ENCODE data around the gene FOXO4.
A peak's percentile ranks its signal among the peaks of the same experiment; 100 is the strongest.

The FOXO4 gene

GRCh38 chrX:71117358-71117757 is 21.7 kb downstream of the FOXO4 start:
- TF ChIP-seq CTCF (IDR thresholded peaks at IDR 0.05; ENCODE audit: low read depth, low read length, missing control alignments), result no peak
- H3K36me3 ChIP-seq (replicated peaks), result peaks cover 4% of the 10 kb centered on the region
- H3K27me3 ChIP-seq (replicated peaks), result no peaks in the 10 kb centered on the region
- H3K4me3 ChIP-seq (ENCODE audit: low read depth, low read length), result no peak overlapping the region
- in situ Hi-C loops (cut with HindIII; ENCODE audit: low pct_ligation_motif_present, low sequenced_read_pairs), result no loop called here
- DNase-seq, result no peak
- no peak overlapping the region for H3K27ac ChIP-seq

DNA sequence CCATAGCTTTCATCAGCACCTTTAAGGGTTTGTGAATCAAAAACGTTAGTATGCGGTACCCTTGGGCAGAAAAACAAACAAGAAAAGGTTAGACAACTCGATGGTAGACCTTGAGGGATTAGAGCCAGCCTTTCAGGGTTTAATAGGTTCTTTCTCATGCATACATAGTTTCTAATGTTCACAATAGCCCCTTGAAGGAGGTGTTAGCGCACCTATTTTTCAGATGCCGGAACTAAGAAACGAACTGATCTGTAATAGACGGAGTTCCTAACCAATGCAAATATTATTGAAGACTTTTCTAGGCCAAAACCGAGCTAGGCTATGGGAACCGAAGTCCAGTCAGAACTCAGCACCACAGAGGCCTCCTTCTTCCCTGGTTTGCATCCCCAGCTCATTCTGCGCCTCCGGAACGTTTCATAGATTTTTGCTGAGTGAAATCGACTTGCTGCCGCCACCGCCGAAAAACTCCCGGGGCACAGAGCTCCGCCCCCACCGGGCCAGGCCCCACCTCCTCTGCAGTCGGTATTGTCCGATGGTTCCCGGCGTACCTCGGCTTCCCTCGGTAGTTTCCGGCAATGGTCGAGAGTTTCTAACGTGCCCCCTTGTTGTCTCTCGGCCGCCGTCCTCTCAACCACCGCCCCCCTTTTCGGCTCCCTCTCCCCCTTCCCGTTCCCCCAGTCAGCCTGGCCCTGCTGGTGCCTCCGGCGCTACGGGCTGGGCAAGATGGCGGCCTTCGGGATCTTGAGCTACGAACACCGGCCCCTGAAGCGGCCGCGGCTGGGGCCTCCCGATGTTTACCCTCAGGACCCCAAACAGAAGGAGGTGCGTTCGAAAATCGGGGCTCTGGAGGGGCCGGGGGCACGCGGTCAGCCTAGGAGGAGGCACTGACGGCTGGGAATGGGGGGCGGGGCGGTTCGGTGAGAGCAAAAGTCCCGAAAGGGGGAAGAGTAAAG is 22.7 kb downstream of the FOXO4 start, which contains the start of gene MED12:
Gene MED12 (plus strand): TSS at position 565 of the 953 bp plus-strand sequence. CDS start 159 bp downstream, at position 724.
- Histone ChIP-seq H3K27me3 (replicated peaks) (no peaks in the 10 kb centered on the region), H3K4me3 (ENCODE audit: low read depth, low read length) (peak within 1 kb of the TSS; percentile 69), H3K36me3 (replicated peaks) (peaks cover 8% of the 10 kb centered on the region), H3K27ac (peak within 1 kb of the TSS; percentile 57)
- no peak for TF ChIP-seq CTCF (IDR thresholded peaks at IDR 0.05; ENCODE audit: low read depth, low read length, missing control alignments)
- DNase-seq, result peak; percentile 54
- in situ Hi-C loops (cut with HindIII; ENCODE audit: low pct_ligation_motif_present, low sequenced_read_pairs), result no loop called here

- no peaks in the 10 kb centered on the region for H3K27me3 ChIP-seq (replicated peaks)
- no peak overlapping the region for H3K27ac ChIP-seq
- peaks cover 11% of the 10 kb centered on the region for H3K36me3 ChIP-seq (replicated peaks)
- DNase-seq, result no peak
- peak overlapping the region; percentile 69 for H3K4me3 ChIP-seq (ENCODE audit: low read depth, low read length)
- no peak for TF ChIP-seq CTCF (IDR thresholded peaks at IDR 0.05; ENCODE audit: low read depth, low read length, missing control alignments)
- in situ Hi-C loops (cut with HindIII; ENCODE audit: low pct_ligation_motif_present, low sequenced_read_pairs), result no loop called here
These were observed 23.4 kb downstream of the FOXO4 start for GRCh38 chrX:71118985-71119535.

- Histone ChIP-seq H3K27ac (no peak overlapping the region), H3K36me3 (replicated peaks) (peaks cover 32% of the 10 kb centered on the region)
- DNase-seq, result no peak
These were observed 32.6 kb downstream of the FOXO4 start for GRCh38 chrX:71128166-71128833.

More at GRCh38 chrX:71128166-71128833, 32.6 kb downstream of the FOXO4 start:
- TF ChIP-seq CTCF (IDR thresholded peaks at IDR 0.05; ENCODE audit: low read depth, low read length, missing control alignments), result no peak
- Histone ChIP-seq H3K4me3 (ENCODE audit: low read depth, low read length) (no peak overlapping the region), H3K27me3 (replicated peaks) (no peaks in the 10 kb centered on the region)
- in situ Hi-C loops (cut with HindIII; ENCODE audit: low pct_ligation_motif_present, low sequenced_read_pairs), result no loop called here
